Muscle of leg (tissue), 11 donors: Measurements from ENCODE around the gene ITGB6. TPM values are rescaled to one million over a fixed set of nuclear protein-coding genes. Genes with fewer than 3 reads are reported as not detected.

Experiments used
- DNase-seq: peaks from one replicate; pipeline ENCODE4 v3.0.0; 2013
- H3K27ac ChIP-seq: one replicate; pipeline ENCODE4 v1.5.1; 2013; ENCODE audit warnings: mild to moderate bottlenecking, low read length, control low read depth
- H3K27me3 ChIP-seq: one replicate; pipeline ENCODE4 v1.6.1; 2013; ENCODE audit warnings: low read length; ENCODE audit not compliant: control insufficient read depth, insufficient read depth
- H3K36me3 ChIP-seq: one replicate; pipeline ENCODE4 v1.6.1; 2013; ENCODE audit warnings: low read length; ENCODE audit not compliant: control insufficient read depth, insufficient read depth
- H3K4me1 ChIP-seq: one replicate; pipeline ENCODE4 v1.6.1; 2013; ENCODE audit warnings: low read length; ENCODE audit not compliant: control insufficient read depth, insufficient read depth
- H3K4me3 ChIP-seq: one replicate; pipeline ENCODE4 v1.5.1; 2013; ENCODE audit warnings: low read length, control low read depth
- H3K9me3 ChIP-seq: replicated peaks from 2 replicates; pipeline ENCODE4 v1.6.1; 2013; ENCODE audit warnings: low read depth, low read length; ENCODE audit not compliant: control insufficient read depth
- WGBS: methylation state at CpG from one replicate; pipeline ENCODE4 v1.1.5; 2013; ENCODE audit warnings: missing lambda C conversion rate; ENCODE audit not compliant: insufficient coverage; 5-methylcytosine and 5-hydroxymethylcytosine counted together
- polyA plus RNA-seq, 8 donors: library from polyadenylated mRNA; unstranded; fragments of 120-200 nt; gene quantifications; one replicate each; pipeline versions ENCODE4 v1.2.1 to v1.2.3, GENCODE V29; 2013; ENCODE audit warnings: inconsistent platforms in 1 of 8, low replicate concordance in 1 of 8; ENCODE audit not compliant: insufficient read length in 8 of 8, insufficient read depth in 1 of 8
- total RNA-seq: library from RNA; stranded (reverse); fragments of 120-200 nt; gene quantifications from one replicate; pipeline ENCODE4 v1.2.4, GENCODE V29; 2013

Gene ITGB6
- total and polyA plus RNA-seq, 9 donors = 31.9 to 60.0 (median 37.7) TPM

DNA sequence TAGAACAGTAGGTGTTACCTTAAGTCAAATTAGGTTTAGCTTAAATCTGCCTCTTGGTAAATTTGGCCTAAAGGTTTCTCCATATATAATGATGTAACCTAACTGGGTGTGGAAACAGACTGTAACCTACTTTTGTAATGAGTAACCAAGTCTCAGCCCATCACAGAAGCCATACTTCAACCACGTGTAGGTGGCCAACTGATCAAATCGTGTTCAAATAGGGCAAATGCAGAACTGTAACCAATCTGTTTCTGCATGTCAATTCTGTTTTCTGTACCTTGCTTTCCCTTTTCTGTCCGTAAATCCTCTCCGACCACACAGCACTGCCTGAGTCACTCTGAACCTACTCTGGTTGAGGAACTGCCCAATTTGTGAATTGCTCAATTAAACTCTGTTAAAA is 103.7 kb downstream of the ITGB6 start:
- no peak overlapping the region for H3K27ac ChIP-seq
- 100% methylated on average over 2 of the region's 4 CpGs for WGBS
- H3K4me1 ChIP-seq = no peaks in the 10 kb centered on the region
- H3K27me3 ChIP-seq = no peaks in the 10 kb centered on the region
- no peaks in the 10 kb centered on the region for H3K36me3 ChIP-seq
- no peak for DNase-seq
- no peak overlapping the region for H3K4me3 ChIP-seq
- H3K9me3 ChIP-seq = peaks cover 15% of the 10 kb centered on the region

DNA sequence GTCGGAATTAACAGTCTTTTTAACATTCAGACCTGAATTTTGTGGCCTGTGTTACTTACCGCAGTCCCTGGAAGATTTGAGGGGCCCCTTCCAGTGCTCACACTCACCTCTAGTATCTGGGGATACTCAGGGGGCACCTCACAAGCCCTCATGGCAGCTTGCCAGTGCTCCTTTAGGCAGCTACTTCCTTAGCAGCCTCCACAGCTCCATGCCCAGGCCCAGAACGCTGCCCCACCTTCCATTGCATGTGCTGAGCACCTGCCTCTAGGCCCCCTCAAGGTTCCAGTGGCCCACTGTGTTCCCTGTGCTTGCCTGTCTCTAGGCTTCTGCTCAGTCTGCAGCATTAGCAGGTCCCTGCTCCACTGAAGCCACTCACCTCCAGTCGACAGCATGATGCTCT is 107.6 kb downstream of the ITGB6 start:
- H3K27ac ChIP-seq = no peak overlapping the region
- no peaks in the 10 kb centered on the region for H3K4me1 ChIP-seq
- H3K36me3 ChIP-seq = no peaks in the 10 kb centered on the region
- WGBS = 84% methylated on average over 3 of the region's 4 CpGs
- DNase-seq = no peak
- no peaks in the 10 kb centered on the region for H3K27me3 ChIP-seq
- H3K4me3 ChIP-seq = no peak overlapping the region
- peaks cover 41% of the 10 kb centered on the region for H3K9me3 ChIP-seq

DNA sequence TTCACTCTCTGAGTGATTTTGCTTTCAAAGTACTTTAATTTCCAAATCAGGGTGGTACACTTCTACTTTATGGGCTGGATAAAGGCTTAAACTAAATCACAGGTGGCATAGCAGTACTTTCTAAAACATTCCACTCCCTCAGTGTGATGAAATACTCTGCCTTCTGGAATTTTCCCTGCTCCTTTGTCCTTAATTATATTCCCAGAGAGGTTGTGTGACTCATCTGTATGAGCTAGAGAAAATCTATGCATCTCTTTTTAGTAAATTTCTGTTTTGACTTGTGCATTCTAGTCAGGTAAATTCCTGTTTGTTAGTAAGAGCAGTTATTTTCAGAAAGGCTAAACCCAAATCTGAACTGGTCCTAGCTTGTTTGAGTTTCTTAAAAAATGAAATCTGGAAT is 108.7 kb downstream of the ITGB6 start:
- no peaks in the 10 kb centered on the region for H3K36me3 ChIP-seq
- H3K9me3 ChIP-seq = peaks cover 49% of the 10 kb centered on the region
- H3K27me3 ChIP-seq = no peaks in the 10 kb centered on the region
- no peak overlapping the region for H3K4me3 ChIP-seq
- H3K27ac ChIP-seq = no peak overlapping the region
- no peaks in the 10 kb centered on the region for H3K4me1 ChIP-seq
- peak; percentile 12 for DNase-seq

DNA sequence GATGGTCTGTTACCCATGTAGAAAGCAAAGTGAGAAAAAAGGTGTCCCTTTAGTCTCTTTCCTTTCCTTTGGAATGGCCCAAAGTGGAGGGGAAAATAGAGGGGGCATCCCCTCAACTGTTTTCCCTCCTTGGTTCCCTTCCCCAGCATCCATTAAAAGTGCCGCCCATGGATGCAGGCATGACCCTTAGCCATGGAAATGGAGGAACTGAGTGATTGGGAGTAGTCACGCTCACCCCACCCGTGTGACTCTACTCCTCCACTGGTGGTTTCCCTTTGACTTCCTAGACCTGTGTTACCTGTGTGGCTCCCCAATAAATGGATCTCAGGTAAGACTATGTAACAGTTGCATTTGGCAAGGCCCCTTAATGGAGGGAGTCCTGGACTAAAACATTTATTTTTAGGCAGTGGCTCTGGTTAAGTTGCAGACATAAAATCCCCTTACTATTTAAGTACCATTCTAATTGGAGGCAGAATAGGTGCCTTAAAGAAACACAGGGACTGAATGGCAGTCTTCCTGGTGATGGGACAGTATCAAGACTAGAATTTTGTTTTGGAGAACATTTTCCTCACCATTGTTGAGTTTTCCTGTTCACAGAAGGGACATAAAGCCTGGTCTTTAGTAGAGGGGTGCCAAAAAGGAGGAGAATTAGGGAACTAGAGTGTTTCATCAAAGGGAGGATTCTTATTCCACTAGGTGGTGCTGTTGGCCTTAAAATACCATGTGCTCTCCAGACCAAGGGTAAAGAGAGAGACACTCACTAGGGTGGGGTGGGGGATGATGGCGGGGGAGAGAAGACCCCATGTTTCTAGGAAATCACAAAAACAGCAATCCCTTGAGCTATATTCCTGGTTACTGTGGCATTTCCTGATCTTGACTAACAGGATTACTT is 112.0 kb downstream of the ITGB6 start:
- Histone ChIP-seq H3K4me1 (no peaks in the 10 kb centered on the region), H3K4me3 (no peak overlapping the region), H3K27me3 (no peaks in the 10 kb centered on the region), H3K27ac (no peak overlapping the region), H3K36me3 (no peaks in the 10 kb centered on the region), H3K9me3 (peaks cover 63% of the 10 kb centered on the region)
- DNase-seq = no peak
- WGBS = no CpG with 5 or more reads among the region's 4 CpGs

DNA sequence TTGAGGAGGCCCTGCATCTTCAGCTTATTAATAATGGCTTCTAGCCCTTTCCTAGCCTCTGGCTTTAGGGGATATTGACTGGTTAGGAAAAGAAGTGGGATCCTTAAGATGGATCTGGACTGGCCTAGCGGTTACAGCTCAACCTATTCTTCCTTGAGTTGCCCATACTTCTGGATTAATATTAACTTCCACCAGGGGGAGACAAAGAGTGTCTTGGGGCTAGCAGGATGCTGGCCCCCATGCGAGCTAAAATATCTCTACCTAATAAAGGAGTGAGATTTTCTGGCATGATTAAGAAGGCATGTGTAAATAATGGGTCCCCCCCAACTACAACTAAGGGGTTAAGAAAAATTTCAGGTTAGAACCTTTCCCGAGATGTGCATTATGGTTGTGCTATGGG is 114.4 kb downstream of the ITGB6 start:
- Histone ChIP-seq H3K4me3 (no peak overlapping the region), H3K27me3 (no peaks in the 10 kb centered on the region), H3K36me3 (no peaks in the 10 kb centered on the region), H3K9me3 (peaks cover 55% of the 10 kb centered on the region), H3K27ac (no peak overlapping the region), H3K4me1 (no peaks in the 10 kb centered on the region)
- WGBS = no CpG with 5 or more reads among the region's 3 CpGs
- no peak for DNase-seq

DNA sequence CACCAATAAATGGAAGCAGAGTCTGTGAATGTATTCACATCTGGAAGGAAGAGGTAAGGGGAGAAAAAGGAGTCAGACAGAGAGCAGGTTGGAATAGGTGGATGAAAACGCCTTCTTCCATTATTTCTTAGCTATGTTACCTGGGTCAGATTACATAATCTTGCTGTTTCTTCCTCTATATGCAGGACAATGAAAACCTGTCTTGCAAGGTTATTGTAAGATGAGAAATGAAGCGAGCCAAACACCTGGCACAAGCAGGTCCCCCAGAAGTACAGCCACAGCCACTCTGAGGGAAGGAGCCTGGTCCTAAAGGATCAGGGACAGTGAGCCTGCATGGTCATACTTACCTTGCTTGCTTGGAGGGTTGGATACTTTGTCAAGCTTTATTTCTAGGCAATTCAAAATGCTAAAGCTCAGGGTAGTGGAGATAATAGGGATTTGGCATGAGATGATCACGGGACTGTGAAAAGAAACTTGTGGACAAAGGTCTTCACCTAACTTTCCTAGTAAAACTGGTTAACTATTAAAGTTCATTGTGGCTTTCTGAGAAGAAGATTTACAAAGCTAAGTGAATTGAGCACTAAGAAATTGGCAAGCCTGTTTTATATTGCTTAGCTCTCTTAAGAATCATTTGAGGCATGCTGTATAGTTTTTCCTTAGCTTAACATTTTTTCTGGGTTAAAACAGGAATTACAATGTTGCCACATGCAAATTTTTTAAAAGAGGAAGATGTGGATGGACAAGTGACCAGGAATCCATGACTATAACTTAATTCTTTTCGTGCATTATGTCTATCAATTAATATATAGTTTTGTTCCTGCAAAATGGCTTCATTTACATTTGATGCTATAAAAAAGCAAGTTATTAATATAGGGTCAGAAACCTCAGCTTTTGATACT is 121.9 kb downstream of the ITGB6 start:
- DNase-seq = no peak
- no peaks in the 10 kb centered on the region for H3K27me3 ChIP-seq
- H3K4me1 ChIP-seq = no peaks in the 10 kb centered on the region
- no peak overlapping the region for H3K4me3 ChIP-seq
- H3K9me3 ChIP-seq = peaks cover 2% of the 10 kb centered on the region
- H3K36me3 ChIP-seq = no peaks in the 10 kb centered on the region
- no peak overlapping the region for H3K27ac ChIP-seq
- 92% methylated on average over 1 of the region's 4 CpGs for WGBS

DNA sequence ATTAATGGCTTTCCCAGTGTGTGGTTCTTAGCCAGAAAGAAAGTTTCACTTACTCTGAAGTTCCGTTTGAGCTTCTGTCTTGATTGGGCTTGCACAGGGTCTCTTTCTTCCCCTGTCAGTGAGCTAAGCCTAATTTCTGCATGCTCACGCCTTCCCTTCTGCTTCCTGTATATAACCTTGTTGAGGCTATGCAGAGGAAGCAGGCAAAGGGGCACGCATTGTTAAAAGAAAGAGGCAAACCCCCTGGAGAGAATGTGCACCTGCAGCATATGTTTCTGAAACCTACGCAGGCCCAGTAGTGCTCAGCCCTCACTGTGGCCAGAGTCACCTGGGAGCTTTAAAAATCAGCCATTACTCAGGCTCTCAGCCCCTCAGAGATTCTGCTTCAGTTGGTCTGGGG is 123.2 kb downstream of the ITGB6 start:
- Histone ChIP-seq H3K4me3 (no peak overlapping the region), H3K36me3 (no peaks in the 10 kb centered on the region), H3K27me3 (no peaks in the 10 kb centered on the region), H3K9me3 (peaks cover 2% of the 10 kb centered on the region), H3K4me1 (no peaks in the 10 kb centered on the region), H3K27ac (no peak overlapping the region)
- WGBS = 21% methylated on average over 4 of the region's 4 CpGs
- DNase-seq = peak; percentile 9

DNA sequence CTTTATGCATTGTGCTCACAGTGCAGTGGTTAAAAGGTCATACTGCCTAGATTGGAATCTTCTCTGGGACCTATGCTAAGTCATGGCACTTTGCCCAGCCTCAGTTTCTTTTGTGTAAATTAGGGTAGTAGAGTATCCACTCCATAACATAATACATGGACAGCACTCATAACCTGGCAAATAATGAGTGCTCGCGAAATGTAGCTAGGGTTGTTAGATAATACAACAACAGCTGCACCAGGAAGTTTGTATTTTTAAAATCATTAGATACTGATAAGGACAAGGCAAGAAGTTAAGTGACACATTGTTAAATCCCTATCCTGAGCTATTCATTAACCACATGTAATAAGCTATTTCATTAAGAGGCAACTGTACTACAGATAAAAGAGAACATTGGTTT is 123.8 kb downstream of the ITGB6 start:
- WGBS = no CpG with 5 or more reads among the region's 2 CpGs
- no peaks in the 10 kb centered on the region for H3K36me3 ChIP-seq
- H3K4me3 ChIP-seq = no peak overlapping the region
- no peak for DNase-seq
- H3K9me3 ChIP-seq = no peaks in the 10 kb centered on the region
- H3K27me3 ChIP-seq = no peaks in the 10 kb centered on the region
- H3K27ac ChIP-seq = no peak overlapping the region
- no peaks in the 10 kb centered on the region for H3K4me1 ChIP-seq

DNA sequence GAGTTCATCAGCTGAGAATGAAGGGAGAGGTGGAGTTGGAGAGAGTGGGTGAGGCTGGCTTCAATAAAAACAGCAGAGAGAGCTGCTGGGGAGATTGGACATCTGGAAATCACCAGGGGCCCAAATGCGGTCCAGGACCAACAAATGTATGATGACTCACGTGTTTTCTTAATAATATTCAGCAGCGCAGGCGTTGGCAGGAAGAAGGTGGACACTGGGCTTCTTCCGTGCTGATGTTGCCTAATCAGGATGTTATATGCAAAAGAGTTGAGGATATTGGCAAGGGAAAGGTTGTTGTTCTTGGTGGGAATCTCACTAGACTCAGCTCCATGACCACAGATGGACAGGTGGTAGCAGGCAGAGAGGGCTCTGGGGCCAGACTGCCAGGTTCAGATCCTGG is 124.9 kb downstream of the ITGB6 start:
- no peak overlapping the region for H3K4me3 ChIP-seq
- 58% methylated on average over 5 of the region's 5 CpGs for WGBS
- H3K27me3 ChIP-seq = no peaks in the 10 kb centered on the region
- H3K4me1 ChIP-seq = no peaks in the 10 kb centered on the region
- H3K9me3 ChIP-seq = no peaks in the 10 kb centered on the region
- no peaks in the 10 kb centered on the region for H3K36me3 ChIP-seq
- no peak overlapping the region for H3K27ac ChIP-seq
- no peak for DNase-seq

DNA sequence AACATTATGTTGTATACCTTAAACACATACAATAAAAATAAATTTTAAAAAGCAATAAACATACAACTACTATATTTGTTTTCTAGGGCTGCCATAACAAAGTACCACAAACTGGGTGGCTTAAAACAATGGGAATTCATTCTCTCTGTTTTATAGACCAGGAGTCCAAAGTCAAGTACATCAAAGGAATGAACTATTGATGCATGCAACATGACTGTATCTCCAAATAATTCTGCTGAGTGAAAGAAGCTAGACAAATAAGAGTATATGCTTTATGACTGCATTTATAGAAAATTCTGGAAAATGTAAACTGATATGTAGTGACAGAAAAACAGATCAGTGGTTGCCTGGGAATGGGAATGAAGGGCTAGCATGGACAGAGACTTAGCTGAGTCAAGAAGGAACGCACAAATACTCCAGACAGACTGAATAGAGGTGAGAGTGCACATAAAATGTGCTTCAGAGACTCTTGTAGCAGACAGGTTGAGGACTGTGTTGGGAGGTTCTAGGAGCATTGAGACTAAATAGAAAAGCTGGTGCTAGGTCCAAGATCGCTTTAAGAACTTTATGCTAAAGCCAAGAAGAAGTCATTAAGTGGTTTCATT is 126.7 kb downstream of the ITGB6 start:
- H3K9me3 ChIP-seq = peaks cover 3% of the 10 kb centered on the region
- no peak for DNase-seq
- 74% methylated on average over 2 of the region's 2 CpGs for WGBS

More for the DNA sequence above, 126.7 kb downstream of the ITGB6 start:
- no peaks in the 10 kb centered on the region for H3K36me3 ChIP-seq
- no peak overlapping the region for H3K27ac ChIP-seq
- H3K4me3 ChIP-seq = no peak overlapping the region
- H3K27me3 ChIP-seq = no peaks in the 10 kb centered on the region
- H3K4me1 ChIP-seq = no peaks in the 10 kb centered on the region
